Stimulated activated CD8-positive, alpha-beta memory T cell treated with anti-CD3 and anti-CD28 coated beads, Interleukin-4, amount 100 ng/mL, for 48 hours (primary cell): ENCODE data around the gene TMA7B.
"Not testable (repeated sequence)": the region's sequence is repeated elsewhere in the genome, so short reads cannot be mapped to it uniquely, and the experiment has no call there.

ENCODE experiments used
- DNase-seq: peaks from one replicate; pipeline ENCODE4 v3.0.0-alpha.2; 2020

Gene TMA7B

GRCh38 chr22:39933741-39934140, 26.5 kb upstream of the TMA7B start:
- peak; percentile 34 for DNase-seq

- no peak for DNase-seq
Measured at GRCh38 chr22:39935116-39935515, 25.1 kb upstream of the TMA7B start.

GRCh38 chr22:39935612-39936011, 24.6 kb upstream of the TMA7B start:
- peak; percentile 31 for DNase-seq

GRCh38 chr22:39936523-39937145, 23.6 kb upstream of the TMA7B start:
- peak; percentile 24 for DNase-seq

DNA sequence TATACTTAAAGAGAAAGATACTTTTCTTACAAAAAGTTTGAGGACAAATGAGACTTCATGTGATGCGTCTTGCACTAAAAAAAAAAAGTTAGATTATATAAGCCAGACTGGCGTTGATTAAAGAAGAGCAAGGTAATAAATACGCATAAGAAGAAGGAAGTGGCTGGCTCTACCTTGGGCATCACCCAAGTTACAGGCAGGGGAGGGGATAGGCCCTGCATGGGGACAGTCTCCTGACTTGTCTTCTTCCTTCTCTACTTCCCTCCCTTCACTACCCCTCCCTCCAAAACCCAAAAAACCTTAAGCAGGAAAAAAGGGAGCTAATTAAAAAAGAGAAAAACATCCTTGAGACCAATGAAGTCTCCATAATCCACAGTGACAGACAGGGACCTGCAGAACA, 22.3 kb upstream of the TMA7B start:
- peak; percentile 23 for DNase-seq

GRCh38 chr22:39938509-39939111, 21.6 kb upstream of the TMA7B start:
- peak; percentile 73 for DNase-seq

DNA sequence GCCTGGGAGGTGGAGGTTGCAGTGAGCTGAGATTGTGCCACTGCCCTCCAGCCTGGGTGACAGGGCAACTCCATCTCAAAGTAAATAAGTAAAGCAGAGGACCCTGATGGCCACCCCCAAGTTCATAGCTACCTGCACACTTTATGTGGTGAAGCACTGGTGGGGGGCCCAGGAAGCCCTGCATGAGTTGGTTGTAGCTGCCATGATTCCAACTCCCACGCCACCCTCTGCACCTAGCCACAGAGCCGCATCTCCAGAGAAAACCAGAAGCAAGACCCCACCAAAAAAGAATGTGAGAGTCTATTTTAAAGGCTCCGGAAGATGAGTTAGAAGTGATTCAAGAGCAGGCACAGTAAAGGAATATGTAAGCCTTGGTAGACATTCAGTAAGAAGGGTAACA, 20.4 kb upstream of the TMA7B start:
- DNase-seq: peak; percentile 66

GRCh38 chr22:39940757-39941305, 19.4 kb upstream of the TMA7B start:
- peak; percentile 24 for DNase-seq

- DNase-seq: peak; percentile 18
Measured at GRCh38 chr22:39941601-39942000, 18.6 kb upstream of the TMA7B start.

- DNase-seq: peak; percentile 43
Measured at GRCh38 chr22:39942439-39943230, 17.6 kb upstream of the TMA7B start.

- peak; percentile 78 for DNase-seq
Measured at GRCh38 chr22:39943337-39943736, 16.9 kb upstream of the TMA7B start.

- no peak for DNase-seq
Measured at GRCh38 chr22:39943953-39944872, 16.0 kb upstream of the TMA7B start.

DNA sequence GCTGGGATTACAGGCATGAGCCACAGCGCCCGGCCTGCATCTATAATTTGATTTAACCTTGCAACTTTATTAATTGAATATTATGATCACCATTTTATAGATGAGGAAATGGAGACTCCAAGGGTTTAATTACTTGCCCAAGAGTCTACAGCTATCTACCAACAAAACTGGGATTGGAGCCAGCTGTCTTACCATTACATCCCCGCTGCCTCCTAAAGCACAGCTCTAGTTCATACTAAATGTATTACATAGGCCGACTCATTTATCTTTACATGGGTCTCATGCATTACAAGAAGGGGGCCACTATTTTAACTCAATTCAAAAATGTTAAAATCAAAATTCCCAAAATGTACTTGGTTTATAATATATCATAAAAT, 14.1 kb upstream of the TMA7B start:
- no peak for DNase-seq

GRCh38 chr22:39946503-39947219, 13.5 kb upstream of the TMA7B start:
- DNase-seq: no peak

DNA sequence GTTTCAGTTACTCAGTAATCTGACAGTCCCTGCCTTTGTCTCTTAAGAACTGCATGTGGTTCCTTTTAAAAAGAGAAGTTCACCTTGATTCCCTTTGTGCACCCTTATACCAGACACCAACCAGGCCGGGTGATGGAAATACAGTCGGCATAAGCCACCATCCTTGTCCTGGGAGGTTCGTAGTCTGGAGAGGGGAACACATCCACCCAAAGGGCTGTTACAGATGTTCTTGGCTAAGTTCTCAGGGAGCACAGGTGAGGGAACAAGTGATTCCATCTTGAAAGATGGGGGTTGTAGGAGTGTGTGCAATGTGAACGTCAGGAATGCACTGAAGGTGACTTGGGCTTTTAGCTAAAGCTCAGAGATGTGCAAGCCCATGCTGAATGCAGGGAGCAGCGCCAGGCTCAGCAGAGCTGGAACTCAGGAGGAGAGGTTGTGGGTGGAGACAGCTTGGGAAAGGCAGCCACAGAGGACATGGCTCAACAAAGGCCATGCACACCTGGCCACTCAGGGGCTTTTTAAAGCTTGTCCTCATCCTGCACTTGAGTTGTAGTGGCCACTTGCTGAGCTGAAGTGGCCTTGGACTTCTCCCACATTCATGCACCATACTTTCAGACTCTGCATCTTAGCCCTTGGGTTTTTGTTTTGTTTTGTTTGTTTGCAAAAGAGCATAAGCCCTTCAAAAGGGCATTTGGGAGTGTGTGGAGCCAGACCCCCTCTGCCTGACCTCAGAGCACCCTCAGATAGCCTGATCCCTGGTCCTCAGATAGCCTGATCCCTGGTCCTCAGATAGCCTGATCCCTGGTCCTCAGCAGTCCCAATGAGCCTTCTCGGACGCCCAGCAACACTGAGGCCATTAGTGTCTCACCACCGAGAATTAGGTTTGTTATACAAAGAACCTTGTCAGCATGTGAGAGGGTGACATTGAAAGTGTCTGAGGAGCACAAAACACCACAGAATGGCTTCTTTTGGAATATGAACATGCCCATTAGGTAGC, 12.7 kb upstream of the TMA7B start:
- DNase-seq: no peak

DNA sequence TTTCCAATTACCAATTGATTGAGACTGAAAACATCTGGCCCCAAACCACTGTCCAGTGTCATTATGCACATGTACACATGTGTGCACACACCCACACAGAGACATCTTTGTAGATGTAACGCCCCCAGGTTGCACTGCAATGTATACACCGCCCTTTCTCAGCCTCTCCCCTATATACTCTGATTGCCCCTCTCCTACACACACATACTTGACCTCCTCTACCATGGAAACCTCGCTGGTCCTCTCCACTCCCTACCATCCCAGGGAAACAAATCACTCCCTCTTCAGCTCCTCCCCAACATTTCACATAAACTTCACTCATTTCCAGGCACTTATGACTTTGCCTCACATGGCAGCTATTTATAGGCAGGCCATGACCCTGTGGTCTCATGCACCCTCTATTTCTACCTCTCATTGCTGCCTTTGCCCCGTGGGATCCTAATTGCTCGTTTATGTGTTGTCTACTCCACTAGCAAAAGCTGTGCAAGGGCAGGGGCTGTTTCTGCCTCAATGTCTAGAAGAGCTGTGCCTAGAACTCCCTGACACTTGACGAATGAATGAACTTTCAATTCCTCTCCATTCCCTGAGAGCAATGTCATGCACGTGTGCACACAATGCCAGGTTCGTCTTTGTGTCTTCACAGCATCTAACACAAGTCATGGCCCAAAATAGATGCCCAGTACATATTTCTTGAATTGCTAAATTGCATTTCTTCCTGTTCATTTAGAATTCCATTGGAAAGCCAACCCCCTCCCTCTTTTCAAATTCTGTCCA, 10.0 kb upstream of the TMA7B start:
- DNase-seq: no peak

- not testable (repeated sequence) for DNase-seq
Measured at GRCh38 chr22:39951603-39952293, 8.4 kb upstream of the TMA7B start.

DNA sequence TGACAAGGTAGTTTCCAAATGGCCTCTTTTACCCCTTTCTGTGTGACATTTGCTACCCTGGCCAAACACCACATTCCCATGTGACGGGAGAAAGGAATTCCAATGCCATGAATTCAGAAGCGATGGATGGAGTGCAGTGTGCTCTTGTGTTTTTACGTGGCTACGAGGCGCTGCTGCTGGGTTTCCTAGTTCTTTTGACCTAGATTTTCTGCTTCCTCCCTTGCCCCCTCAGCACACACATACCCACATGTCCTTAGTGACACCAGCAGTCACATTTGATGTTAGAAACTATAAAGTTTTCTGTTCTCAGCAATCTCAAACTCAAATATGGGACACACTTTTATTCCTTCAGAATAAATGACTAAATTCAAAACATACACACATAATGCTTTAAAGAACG, 7.8 kb upstream of the TMA7B start:
- DNase-seq: no peak

DNA sequence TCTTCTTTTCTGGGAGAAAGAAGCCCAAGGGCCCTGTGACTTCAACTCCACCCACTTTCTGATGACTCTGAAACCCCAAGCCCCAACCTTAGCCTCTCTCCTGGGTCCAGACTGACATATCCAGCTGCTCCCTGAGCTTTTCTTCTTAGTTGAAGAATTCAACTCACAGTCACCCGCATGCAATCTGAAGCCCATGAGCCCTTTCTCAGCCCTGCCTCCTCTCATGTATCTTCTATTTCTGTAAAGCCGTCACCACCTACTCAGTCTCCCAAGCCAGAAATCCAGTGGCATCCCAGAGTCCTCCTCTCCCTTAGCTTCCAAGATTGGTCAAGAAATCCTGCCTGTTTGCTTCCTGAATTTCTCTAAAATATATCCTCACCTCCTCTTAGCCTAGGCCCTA, 7.1 kb upstream of the TMA7B start:
- DNase-seq: no peak
